Stomach (tissue), 9 donors: ENCODE results near the gene SLC16A1. TPM values are rescaled to one million over a fixed set of nuclear protein-coding genes. Genes with fewer than 3 reads are reported as not detected.

ENCODE experiments used
- DNase-seq, 2 donors: peaks; one replicate each; pipeline versions ENCODE4 v3.0.0 to v3.0.0-alpha.2; 2013 to 2019
- H3K27ac ChIP-seq, 5 donors: fragments of 200-600 bp in 4 of 5; sonication (generic) in 4 of 5; one replicate each; pipeline ENCODE4 v1.5.1; 2013 to 2019; ENCODE audit warnings: mild to moderate bottlenecking in 1 of 5, moderate library complexity in 1 of 5
- H3K27me3 ChIP-seq, 3 donors: fragments of 200-600 bp; sonication (generic); one replicate each; pipeline ENCODE4 v1.5.1; 2017 to 2019; ENCODE audit warnings: mixed run types in 1 of 3
- H3K36me3 ChIP-seq, 4 donors: fragments of 200-600 bp; sonication (generic); 1 replicate in 3 of 4; 2 replicates in 1 of 4; pipeline ENCODE4 v1.5.1; 2016 to 2019
- H3K4me1 ChIP-seq, 4 donors: fragments of 200-600 bp; sonication (generic); one replicate each; pipeline ENCODE4 v1.5.1; 2016 to 2019
- H3K4me3 ChIP-seq, 4 donors: fragments of 200-600 bp; sonication (generic) in 3 of 4; one replicate each; pipeline ENCODE4 v1.5.1; 2016 to 2019; ENCODE audit warnings: mild to moderate bottlenecking in 1 of 4
- H3K9me3 ChIP-seq, 4 donors: fragments of 200-600 bp; sonication (generic); one replicate each; pipeline ENCODE4 v1.5.1; 2016 to 2019
- CTCF ChIP-seq, 7 experiments: fragments of 450-650 bp in 4 of 7; fragments of 200-600 bp in 3 of 7; sonication (generic) in 3 of 7; IDR thresholded peaks; one replicate each; pipeline ENCODE4 v1.5.1; 2016 to 2019; ENCODE audit warnings: antibody characterized with exemption in 7 of 7, control low read depth in 2 of 7, mild to moderate bottlenecking in 1 of 7
- EP300 ChIP-seq: sonication (generic); formaldehyde crosslinking; IDR thresholded peaks from one replicate; pipeline ENCODE4 v1.6.1; 2017; ENCODE audit warnings: antibody characterized with exemption
- POLR2A ChIP-seq, 4 donors: fragments of 450-650 bp; IDR thresholded peaks; one replicate each; pipeline ENCODE4 v1.6.1; 2016; ENCODE audit warnings: antibody characterized with exemption in 4 of 4, control low read depth in 2 of 4, mild to moderate bottlenecking in 1 of 4, moderate library complexity in 1 of 4
- POLR2AphosphoS5 ChIP-seq, 3 donors: sonication (generic); formaldehyde crosslinking; IDR thresholded peaks; one replicate each; pipeline ENCODE4 v1.6.1; 2016; ENCODE audit warnings: antibody characterized with exemption in 3 of 3
- WGBS, 5 donors: extraction: QIAGEN DNeasy Blood & Tissue Kit in 3 of 5; methylation state at CpG; one replicate each; pipeline versions ENCODE4 v1.1.5 to v1.1.7; 2013 to 2018; 5-methylcytosine and 5-hydroxymethylcytosine counted together
- intact Hi-C: fragments of 100-400 bp; cut with DNase I; formaldehyde crosslinking; loops from one replicate; pipeline ENCODE4 v1.15.1; 2023; ENCODE audit warnings: low total_unique reads
- polyA plus RNA-seq, 3 donors: library from polyadenylated mRNA; stranded (reverse); fragments of 200-250 nt; gene quantifications; one replicate each; pipeline ENCODE4 v1.2.3, GENCODE V29; 2013
- total RNA-seq, 5 donors: library from RNA; depleted of rRNA; stranded (reverse); fragments of >200 nt; gene quantifications; one replicate each; pipeline versions ENCODE4 v1.1.0 to v1.2.3, GENCODE V29; 2014 to 2016
- donor health status: healthy with polysubstance abuse.
- donor health status: Bipolar disorder and iron deficiency.
- donor health status: healthy.

SLC16A1 gene
- total and polyA plus RNA-seq, 8 donors = 4.9 to 127 (median 13.2) TPM

DNA sequence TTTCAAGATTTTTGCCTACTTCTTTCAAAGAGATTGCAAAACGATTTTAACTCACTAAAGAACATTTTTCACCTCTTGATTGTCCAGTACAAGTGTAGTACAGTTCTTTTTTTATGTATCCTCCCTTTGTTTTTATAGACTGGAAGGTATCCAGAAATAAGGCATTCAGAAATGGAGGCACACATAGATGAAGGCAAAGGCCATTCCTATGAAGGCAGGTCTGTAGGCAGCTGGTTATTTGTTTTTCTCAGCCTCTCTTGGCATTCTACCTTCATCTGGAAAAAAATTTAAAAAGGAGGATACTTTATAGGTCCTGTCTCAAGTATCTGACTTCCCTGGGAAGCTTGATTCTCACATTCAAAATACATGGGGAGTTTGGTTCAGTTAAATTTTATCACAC, 18.6 kb upstream of the SLC16A1 start:
- peaks cover 0 to 7% (median 2%) of the 10 kb centered on the region in 4 donors for H3K36me3 ChIP-seq
- DNase-seq = no peak
- 57 to 78% (median 64%) methylated on average over 1 of the region's 1 CpG for WGBS, 5 donors
- no peak overlapping the region for H3K27ac ChIP-seq
- H3K9me3 ChIP-seq = no peaks in the 10 kb centered on the region
- no peaks in the 10 kb centered on the region for H3K4me1 ChIP-seq
- no peak overlapping the region for H3K4me3 ChIP-seq
- intact Hi-C loops = no loop called here
- no peak for TF ChIP-seq POLR2AphosphoS5 (IDR thresholded peaks at IDR 0.05)
- no peak for TF ChIP-seq EP300
- TF ChIP-seq POLR2A (IDR thresholded peaks at IDR 0.05) = no peak
- no peak for TF ChIP-seq CTCF (IDR thresholded peaks at IDR 0.05)
- no peaks in the 10 kb centered on the region for H3K27me3 ChIP-seq

DNA sequence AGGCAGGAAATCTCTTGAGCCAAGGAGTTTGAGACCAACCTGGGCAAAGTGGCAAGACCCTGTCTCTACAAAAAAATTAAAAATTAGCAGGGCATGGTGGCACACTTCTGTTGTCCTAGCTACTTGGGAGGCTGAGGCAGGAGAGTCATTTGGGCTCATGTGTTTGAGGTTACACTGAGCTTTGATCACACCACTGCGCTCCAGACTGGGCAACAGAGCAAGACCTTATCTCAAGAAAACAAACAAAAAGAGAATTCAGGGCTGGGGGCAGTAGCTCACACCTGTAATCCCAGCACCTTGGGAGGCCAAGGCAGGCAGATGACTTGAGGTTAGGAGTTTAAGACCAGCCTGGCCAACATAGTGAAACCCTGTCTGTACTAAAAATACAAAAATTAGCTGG, 17.8 kb upstream of the SLC16A1 start:
- intact Hi-C loops = no loop called here
- H3K27ac ChIP-seq = no peak overlapping the region
- no peaks in the 10 kb centered on the region for H3K4me1 ChIP-seq
- no peak for DNase-seq
- no peaks in the 10 kb centered on the region for H3K9me3 ChIP-seq
- WGBS, 5 donors = 85 to 100% (median 89%) methylated on average over 1 of the region's 1 CpG
- no peak overlapping the region for H3K4me3 ChIP-seq
- TF ChIP-seq POLR2AphosphoS5 (IDR thresholded peaks at IDR 0.05) = no peak
- TF ChIP-seq POLR2A (IDR thresholded peaks at IDR 0.05) = no peak
- TF ChIP-seq CTCF (IDR thresholded peaks at IDR 0.05) = no peak
- TF ChIP-seq EP300 = no peak
- peaks cover 0 to 8% (median 4%) of the 10 kb centered on the region in 4 donors for H3K36me3 ChIP-seq
- H3K27me3 ChIP-seq = no peaks in the 10 kb centered on the region

DNA sequence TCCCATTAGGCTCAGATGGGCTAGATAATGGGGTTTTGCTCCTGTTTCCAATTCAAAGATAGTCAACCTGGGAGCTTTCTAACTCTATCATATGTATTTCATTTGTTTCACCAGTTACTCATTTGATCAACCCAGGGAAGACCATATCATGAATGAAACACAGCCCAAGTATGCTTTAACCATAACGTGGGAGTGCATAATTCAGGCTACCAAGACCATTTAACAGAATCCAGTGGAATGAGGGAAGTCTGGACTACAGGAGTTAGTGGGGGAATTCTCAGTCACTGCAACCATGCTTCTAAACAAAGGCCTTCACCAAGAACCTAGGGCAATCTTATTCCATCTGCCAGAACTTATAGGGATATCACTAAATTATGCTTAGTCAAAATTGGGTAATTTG, 15.0 kb upstream of the SLC16A1 start:
- H3K4me3 ChIP-seq = no peak overlapping the region
- no peaks in the 10 kb centered on the region for H3K9me3 ChIP-seq
- no peak for DNase-seq
- TF ChIP-seq POLR2AphosphoS5 (IDR thresholded peaks at IDR 0.05) (no peak), POLR2A (IDR thresholded peaks at IDR 0.05) (no peak), EP300 (no peak), CTCF (IDR thresholded peaks at IDR 0.05) (no peak)
- 74 to 94% (median 85%) methylated on average over 1 of the region's 1 CpG for whole genome bisulfite sequencing, 5 donors
- H3K4me1 ChIP-seq = no peaks in the 10 kb centered on the region
- H3K36me3 ChIP-seq = peaks cover 0 to 35% (median 17%) of the 10 kb centered on the region in 4 donors
- no peak overlapping the region for H3K27ac ChIP-seq
- H3K27me3 ChIP-seq = no peaks in the 10 kb centered on the region
- intact Hi-C loops = no loop called here

DNA sequence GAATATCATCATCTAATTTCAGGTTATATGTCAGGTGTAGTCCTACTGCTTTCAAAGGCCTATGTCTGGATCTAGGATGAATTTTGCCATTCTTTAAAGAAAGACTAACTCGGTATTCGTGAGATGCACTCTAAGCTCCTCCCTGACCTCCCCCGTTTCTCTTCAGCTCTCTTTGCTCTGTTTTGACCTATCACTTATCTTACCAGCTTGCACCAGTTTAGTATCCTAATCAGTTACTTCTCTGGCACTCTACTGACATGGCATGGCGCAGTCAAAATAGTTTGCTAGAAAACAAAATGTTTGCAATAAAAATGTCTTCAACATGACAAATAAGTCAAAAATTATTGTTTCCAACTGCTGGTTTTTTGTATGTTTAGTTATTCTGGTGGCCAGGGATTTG, 8.4 kb upstream of the SLC16A1 start:
- Histone ChIP-seq H3K27me3 (no peaks in the 10 kb centered on the region), H3K4me3 (no peak overlapping the region), H3K9me3 (no peaks in the 10 kb centered on the region), H3K4me1 (peaks cover 0 to 16% (median 6%) of the 10 kb centered on the region in 4 donors), H3K27ac (no peak overlapping the region), H3K36me3 (peaks cover 0 to 56% (median 27%) of the 10 kb centered on the region in 4 donors)
- WGBS, 5 donors = 88 to 96% (median 95%) methylated on average over 4 of the region's 4 CpGs
- intact Hi-C loops = no loop called here
- TF ChIP-seq POLR2AphosphoS5 (IDR thresholded peaks at IDR 0.05) = no peak
- no peak for TF ChIP-seq EP300
- TF ChIP-seq POLR2A (IDR thresholded peaks at IDR 0.05) = no peak
- TF ChIP-seq CTCF (IDR thresholded peaks at IDR 0.05) = no peak
- DNase-seq = no peak
